ENCODE data around the gene LATS1.
"Not testable (repeated sequence)": the region's sequence is repeated elsewhere in the genome, so short reads cannot be mapped to it uniquely, and the experiment has no call there.

The LATS1 gene

DNA sequence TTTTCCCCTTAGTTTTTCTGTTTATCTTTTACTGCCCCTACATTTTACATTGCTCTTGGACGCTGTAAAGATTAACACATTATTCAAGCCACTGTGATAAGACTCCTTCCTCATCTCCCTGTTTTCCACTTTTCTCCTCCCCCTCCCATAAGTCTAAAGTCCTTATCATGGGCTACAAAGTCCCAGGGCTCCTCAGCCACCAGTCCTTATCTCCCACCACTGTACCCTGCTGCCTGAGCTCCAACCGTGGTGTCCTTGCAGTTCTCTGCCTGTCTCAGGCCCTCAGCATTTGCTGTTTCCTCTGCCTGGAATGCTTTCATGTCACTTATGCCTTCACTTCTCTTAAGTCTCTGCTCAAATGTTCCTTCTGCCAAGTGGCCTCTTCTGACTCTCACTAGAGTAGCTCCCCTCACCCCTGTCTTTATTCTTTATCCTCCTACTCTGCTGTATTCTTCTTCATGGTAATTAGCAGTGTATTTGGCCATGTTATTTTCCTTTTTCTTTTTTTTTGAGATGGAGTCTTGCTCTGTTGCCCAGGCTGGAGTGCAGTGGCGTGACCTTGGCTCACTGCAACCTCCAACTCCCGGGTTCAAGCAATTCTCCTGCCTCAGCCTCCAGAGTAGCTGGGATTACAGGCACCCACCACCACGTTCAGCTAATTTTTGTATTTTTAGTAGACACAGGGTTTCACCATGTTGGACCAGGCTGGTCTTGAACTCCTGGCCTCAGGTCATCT lies 10.8 kb upstream of the LATS1 start:
- no peak for DNase-seq (ENCODE audit: low read depth)

DNA sequence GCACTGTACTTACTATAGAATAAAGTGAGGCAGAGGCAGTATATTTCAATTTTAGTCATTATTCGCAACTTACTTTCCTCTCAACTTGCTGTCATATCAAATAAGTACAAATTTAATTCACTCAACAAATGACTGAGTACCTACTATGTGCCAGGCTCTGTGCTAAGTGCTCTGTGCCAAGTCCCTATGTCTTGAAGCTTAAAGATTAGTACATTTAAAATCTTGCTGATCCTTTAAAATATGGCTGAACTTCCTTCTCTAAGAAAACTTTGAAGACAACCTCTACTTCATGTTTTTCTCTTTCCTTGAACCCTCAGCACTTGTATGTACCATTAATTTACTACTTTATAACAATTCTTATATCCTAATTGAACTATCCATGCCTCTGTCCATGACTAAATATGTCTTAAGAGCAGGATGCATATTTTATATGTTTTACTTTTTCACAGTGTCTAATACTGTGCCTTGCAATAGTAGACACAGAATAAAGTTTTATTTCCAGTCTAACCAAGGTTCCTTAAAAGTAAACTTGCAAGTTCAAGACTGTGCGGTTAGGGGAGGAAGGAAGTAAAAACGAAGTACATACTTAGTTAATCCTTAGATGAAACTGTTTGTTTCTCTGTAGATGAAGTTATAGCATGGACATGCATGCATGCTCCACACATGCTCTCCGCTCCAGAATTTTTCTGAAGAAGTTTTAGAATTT lies 10.0 kb upstream of the LATS1 start:
- no peak for DNase-seq (ENCODE audit: low read depth)

DNA sequence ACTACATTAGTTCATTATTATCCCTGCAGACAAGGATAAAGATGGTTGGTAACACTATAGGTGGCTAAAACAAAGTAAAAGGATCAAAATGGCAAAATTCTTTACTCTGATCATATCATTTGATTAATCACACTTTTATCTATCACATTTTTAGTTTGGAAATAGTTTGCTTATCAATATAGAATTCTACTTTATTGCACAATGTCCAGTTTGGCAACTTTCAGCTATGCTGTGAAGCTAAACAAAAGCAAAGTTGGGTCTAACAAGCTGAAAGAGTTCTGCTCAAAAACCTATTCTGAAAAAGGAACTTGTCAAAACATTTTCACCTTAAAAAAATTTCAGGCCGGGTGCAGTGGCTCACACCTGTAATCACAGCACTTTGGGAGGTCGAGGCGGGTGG lies 7.9 kb upstream of the LATS1 start:
- no peak for DNase-seq (ENCODE audit: low read depth)

DNA sequence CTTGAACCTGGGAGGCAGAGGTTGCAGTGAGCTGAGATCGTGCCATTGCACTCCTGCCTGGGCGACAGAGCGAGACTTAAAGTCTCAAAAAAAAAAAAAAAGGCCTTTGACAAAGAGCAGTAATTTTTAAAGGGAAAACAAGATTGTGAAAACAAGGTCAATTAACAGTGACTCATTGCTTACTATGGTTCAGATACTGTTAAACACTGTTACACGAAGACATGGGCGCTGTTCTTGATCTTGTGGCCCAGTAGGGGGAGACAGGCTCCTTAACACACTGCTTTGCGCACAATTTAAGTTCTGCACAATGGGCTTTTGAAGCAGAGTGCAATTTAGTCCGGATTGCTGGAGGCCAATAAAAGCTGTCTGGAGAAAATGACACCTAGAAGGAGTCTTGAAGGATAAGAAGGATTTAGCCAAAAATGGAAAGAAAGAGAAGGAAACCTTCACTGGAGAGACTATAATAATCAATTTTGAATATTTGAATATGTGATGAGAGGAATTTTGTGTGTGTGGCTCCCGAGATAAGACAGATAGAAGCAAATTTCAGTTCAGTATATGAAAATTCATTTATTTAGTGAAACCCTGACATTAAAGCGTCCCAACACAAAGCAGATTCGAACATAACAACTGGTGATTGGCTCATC lies 6.0 kb upstream of the LATS1 start:
- no peak for DNase-seq (ENCODE audit: low read depth)

DNA sequence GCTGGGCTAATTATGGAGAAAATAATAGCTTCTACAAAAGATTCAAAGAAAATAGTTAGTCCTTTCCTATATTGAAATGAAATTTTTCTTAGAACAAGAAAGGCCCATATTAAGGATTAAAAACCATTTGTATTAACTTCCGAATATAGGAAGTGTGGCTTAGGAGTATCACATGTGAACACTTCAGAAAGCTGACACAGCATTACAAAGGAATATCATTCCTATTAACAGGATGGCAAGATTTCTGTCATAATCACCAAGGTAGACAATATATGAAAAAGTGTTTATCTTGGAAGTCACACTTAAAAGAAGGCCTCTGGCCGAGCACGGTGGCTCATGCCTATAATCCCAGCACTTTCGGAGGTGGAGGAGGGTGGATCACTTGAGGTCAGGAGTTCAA lies 5.4 kb upstream of the LATS1 start:
- DNase-seq (ENCODE audit: low read depth), result no peak

DNA sequence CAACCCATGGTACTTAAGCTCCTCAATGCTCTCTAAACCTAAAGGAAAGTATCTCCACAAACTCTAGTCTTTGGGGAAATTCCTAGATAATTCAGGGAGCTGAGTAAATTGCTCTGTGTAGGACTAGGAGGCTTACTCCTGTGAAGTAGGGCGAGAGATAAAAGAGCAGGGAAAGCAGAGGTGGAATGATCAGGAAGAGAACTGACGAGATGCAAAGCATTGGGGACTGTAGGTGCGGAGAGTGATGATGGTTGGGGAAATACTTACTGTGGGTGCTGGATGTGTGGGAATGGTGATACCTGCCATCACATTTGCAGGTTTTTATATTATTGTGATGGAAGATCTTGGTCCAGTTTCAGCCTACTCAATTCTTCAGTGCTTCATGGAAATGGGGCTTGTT lies 1.6 kb upstream of the LATS1 start:
- no peak for DNase-seq (ENCODE audit: low read depth)

DNA sequence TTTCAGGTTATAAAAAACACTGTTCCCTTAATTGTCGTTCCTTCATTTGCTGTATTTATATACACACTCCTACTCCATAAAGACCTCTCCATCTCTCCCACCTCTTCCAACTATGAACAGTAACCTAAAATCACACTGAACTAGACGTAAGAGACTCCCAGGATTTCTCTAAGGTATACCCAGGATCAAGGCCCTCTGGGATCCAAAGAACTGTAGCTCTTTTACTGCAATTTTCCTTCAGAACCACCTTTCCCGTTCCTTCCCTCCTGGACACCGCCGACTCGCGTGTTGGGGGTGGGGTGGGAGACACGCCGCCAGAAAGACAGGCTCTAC lies 680 bp downstream of the LATS1 start:
- DNase-seq (ENCODE audit: low read depth), result no peak

DNA sequence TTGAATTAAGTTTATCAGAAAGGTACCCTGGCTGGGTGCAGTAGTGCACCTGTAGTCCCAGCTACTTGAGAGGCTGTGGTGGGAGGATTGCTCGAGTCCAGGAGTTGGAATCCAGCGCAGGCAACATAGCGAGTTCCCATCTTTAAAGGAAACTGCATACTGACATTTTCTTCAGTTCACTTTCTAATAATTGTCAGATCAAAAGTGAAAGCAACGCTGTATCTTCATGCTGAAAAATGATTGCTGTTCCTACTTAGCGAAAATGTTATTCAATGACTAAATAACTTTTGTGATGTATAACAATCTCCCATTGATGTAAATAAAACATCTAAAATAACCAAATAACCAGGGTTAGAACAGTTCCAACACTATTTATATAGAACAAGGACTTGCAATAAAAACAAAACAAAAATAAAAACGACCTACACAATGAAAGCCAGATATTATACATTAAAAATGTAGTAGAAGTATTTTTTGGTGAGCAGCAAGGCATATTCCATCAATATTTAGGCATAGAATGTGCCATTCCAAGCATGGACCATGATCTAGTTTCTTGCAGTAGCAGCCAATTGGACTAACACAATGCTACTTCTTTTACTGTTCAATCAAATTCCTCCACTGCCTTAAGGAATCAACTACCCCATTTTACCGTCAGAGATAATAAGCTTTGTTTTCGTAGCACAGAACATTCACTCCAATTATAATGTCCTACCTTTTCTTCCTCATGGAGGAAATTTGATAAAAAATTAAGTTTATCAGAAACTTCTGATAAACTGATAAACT lies 1.5 kb downstream of the LATS1 start:
- DNase-seq (ENCODE audit: low read depth), result no peak

DNA sequence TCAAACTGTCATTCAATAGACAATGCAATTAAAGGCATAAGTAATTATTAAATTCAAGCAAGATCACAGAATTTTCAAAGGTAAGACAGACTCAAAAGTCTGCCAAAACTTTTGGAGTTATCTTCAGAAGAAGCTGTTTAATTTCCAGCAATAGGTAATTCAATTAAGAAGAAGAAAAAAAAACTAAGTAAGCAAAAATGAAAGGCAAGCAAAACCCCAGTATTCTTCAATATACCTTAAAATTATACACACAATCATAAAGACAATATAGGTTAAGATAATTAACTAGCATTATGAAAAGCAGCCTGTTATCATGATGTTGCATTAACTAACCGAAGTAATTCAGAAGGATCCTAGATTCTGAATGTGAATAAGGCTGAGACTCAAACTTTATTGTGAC lies 3.5 kb downstream of the LATS1 start:
- no peak for DNase-seq (ENCODE audit: low read depth)

DNA sequence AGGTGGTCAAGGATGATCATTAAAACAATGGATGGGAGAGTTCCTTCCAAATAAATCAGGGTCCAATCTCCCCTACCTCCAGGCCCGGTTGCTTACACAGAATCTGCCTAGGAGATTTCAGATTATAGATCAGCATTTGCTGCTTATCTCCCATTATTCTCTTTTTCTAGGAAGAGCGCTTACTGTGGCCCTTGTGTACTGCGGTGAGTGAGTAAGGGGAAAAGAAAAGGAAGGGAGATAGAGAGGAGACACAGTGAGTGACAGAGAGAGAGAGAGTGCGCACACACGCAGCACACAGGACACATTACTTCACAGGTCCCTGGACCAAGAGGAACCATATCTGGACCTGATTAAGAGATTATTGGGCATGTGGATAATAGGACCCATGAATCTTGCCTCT lies 6.2 kb downstream of the LATS1 start:
- DNase-seq (ENCODE audit: low read depth), result no peak

DNA sequence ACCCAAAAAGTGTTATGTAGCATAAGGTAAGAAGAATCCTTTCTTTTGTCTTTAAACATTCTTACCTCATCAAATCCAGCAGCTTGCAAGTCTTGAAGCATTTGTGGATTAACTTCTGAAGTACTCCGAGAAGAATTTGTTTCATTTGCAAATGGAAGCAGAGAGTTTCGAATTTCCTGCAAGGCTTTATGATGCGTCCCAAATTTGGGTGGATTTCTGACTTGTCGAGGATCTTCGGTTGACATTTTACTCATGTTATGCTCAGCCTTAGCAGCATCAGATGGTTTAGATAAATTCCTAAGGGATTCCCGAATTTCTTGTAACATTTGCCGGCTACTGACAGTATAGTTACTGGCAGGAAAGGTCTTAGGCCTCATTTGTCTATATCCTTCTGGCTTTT lies 16.2 kb downstream of the LATS1 start:
- DNase-seq (ENCODE audit: low read depth), result no peak

DNA sequence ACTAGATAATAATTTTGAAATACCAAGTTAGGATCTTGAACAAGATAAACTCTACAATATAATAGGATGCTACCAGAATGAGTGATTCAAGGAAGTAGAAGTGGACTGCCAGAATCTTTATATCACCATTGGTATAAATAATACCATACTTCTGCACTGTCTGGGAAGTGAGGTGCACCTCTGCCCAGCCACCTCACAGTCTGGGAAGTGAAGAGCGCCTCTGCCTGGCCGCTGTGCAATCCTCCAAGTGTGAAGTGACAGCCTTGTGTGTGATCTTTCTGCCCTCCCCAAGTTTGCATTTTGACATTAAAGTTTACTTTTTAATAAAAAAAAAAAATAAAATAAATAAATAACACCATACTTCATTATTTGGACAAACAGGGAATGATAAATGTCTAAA lies 18.8 kb downstream of the LATS1 start:
- DNase-seq (ENCODE audit: low read depth), result no peak

DNA sequence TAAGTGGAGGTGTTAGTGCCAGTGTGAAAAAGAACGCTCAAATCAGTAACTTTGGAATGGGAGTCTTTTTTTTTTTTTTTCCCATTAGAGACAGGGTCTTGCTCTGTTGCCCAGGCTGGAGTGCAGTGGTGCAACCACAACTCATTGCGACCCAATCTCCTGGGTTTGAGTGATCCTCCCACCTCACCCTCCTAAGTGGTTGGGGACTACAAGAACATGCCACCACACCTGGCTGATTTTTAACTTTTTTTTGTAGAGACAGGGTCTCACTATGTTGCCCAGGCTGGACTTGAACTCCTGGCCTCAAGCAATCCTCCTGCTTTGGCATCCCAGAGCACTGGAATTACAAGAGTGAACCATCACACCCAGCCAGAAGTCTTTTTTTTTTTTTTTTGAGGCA lies 19.7 kb downstream of the LATS1 start:
- DNase-seq (ENCODE audit: low read depth), result no peak

DNA sequence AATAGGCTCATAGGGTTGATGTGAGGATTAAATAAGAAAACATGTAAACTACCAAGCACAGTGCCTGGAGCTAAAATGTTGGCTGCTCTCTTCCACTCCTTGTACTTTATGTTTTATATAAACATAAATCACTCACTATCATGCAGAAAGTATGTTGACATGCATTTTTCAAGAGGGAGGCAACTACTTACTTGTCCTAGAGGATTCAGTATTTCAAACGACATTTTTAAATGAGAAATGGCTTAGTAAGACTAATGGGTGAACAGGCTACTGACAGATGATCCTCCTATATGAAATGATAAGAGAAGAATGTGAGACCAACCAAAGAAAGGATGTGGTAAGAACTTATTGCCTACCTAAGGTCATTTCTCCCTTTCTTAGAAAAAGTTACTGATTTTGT lies 21.0 kb downstream of the LATS1 start:
- no peak for DNase-seq (ENCODE audit: low read depth)

DNA sequence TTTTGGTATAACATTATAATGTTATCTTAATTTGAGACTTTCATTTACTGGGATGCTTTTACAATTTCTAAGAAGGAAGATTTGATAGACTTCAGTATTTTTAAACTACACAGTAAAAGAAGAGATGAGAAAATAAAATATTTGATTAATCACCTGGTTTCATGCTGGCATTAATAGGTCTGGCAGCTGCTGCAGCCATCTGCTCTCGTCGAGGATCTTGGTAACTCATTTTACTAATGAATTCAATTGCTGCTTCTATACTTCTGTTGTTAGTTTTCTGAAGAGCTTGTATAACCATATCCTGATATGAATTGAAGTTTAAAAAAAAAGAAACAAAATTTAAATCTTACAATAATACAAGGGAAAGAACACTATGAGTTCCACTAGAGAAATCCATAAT lies 23.0 kb downstream of the LATS1 start:
- no peak for DNase-seq (ENCODE audit: low read depth)

DNA sequence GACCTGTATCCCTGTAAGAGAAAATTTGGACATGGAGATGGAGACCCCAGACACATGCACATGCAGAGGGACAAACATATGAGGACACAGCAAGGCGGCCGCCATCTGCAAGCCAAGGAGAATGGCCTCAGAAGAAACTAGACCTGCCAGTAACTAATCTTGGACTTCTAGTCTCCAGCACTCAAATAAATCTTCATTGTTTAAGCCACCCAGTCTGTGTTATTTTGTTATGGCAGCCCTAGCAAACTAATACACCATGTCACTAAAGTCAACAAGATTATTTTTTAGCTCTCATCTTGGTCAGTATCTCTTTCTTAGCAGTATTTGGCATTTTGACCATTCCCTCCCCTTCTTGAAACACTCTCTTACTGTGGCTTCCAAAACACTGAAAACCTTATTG lies 26.7 kb downstream of the LATS1 start:
- DNase-seq (ENCODE audit: low read depth), result no peak

DNA sequence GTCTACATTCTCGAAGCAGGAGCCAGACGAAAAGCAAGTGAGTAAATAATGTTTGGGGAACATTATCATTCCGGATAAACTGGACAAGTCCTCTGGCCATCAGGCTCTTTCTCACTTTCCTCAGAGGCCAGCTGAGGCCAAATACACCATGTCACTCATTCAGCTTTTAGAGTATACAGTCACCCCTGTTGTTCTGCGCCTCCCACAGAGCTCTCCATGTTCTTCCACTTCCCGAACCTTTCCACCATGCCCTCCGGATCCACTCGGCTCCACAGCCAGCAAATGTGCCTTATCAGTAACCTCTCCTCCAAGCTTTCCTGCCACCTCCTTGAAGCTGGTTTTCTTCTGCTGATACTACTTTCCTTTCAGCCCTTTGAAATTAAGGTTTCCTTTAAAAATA lies 31.7 kb downstream of the LATS1 start:
- no peak for DNase-seq (ENCODE audit: low read depth)

DNA sequence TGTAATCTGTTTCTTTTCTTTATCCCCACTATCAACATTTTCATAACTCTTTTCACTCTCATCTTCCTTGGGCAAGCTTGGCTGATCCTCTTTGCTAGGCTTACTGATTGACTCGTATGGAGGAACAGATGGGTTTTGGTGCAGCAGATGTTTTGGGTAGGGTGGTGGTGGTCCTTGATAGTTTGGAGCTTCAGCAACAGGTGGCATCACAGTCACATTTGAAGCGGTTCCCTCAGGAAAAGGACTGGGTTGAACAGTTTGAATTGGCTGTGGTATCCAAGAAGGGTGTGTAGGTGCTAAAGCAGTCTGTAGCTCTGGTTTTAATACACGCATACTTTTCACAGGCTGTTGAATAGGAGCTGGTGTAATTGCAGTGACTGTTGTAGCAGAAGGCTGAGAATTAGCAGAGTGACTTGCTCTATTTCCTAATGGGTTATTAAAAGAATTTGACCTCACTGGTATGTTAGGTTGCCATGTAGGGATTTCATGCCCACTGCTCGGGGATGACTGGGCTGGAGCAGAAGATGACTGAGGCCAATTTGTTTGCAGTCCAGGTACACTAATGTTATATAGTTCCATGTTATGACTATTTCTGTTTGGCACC lies 34.5 kb downstream of the LATS1 start:
- DNase-seq (ENCODE audit: low read depth), result no peak

DNA sequence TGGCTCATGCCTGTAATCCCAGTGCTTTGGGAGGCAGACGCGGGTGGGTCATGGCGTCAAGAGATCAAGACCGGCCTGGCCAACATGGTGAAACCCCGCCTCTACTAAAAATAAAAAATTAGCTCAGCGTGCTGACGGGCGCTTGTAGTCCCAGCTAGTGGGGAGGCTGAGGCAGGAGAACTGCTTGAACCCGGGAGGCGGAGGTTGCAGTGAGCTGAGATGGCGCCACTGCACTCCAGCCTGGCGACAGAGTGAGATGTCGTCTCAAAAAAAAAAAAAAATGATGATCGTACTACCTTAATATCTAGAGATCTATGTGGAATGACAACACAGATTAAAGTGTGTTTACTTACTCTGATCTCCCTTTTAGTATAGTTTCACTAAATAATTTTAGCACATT lies 36.1 kb downstream of the LATS1 start:
- not testable (repeated sequence) for DNase-seq (ENCODE audit: low read depth)

DNA sequence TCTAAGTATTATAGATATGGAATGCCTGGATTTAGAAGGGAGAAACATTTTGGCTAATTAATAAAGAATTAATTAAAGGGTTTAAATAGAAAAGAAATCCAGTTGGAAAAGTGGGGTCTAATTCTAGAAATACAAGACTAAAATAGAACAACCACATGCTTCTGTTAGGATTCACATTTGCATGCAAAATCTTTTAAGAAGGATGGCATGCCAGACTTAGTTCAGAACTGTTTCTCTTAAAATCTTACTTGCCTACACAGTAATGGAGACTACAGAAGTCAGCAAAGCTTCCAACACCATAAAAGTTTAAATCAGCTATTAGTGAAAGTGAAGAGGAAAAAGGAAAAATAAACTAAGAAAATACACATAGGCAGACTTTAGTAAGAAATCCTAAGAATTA lies 36.7 kb downstream of the LATS1 start:
- DNase-seq (ENCODE audit: low read depth), result no peak

DNA sequence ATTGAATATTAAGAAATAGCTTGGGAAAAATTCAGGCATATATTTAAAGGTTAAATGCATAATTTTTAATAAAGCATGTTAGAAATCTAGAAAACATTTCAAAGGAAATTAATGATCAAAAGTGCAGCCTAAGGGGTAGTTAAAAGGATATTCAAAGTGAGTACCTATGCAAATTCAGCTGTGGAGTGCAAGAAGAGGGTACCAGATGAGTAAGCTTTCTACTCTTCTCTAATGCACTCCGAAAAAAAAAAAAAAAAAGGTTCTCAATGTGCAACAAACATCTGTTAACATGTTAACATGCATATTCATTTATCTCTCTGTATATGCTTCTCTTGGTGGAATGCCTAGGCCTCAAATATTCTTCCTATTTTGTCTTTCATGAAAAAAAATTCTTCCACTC lies 37.4 kb downstream of the LATS1 start:
- no peak for DNase-seq (ENCODE audit: low read depth)

DNA sequence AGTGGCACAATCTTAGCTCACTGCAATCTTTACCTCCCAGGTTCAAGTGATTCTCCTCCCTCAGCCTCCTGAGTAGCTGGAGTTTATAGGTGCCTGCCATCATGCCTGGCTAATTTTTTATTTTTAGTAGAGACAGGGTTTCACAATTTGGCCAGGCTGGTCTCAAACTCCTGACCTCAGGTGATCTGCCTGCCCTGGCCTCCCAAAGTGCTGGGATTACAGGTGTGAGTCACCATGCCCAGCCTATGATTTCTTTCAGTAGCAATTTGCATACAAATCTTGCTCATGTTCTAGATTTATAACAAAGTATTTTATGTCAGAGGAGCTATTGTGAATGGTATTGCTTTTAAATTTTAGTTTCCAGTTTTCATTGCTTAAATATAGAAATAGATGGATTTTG lies 45.6 kb downstream of the LATS1 start:
- DNase-seq (ENCODE audit: low read depth), result not testable (repeated sequence)
